GM12878 (cell line): ENCODE measurements around the gene MPP2. TPM values are rescaled to one million over a fixed set of nuclear protein-coding genes. Genes with fewer than 3 reads are reported as not detected.
"Not testable (repeated sequence)": the region's sequence is repeated elsewhere in the genome, so short reads cannot be mapped to it uniquely, and the experiment has no call there.

ENCODE experiments used
- ATAC-seq: fragments of 200-7000 bp; cut with Tn5 transposase; 3 replicates; pipeline ENCODE4 v1.9.1; 2020; ENCODE audit warnings: mild to moderate bottlenecking, moderate library complexity
- BruUV-seq: library from RNA; stranded (reverse); fragments of 400-500 nt; replicated peaks from 2 replicates; lab custom pipeline; 2021; lab: Mats Ljungman, UMichigan
- CTCF ChIA-PET: fragments of 300-600 bp; sonication (Branson Sonifier 250); formaldehyde crosslinking; extraction: SDS; loops from one replicate; lab custom pipeline; 2021; ENCODE audit warnings: inconsistent platforms; lab: Yijun Ruan, JAX
- POLR2A ChIA-PET: fragments of 350-600 bp; formaldehyde crosslinking; extraction: SDS; loops from one replicate; lab custom pipeline; 2021; ENCODE audit warnings: inconsistent platforms; lab: Charles Lee
- RAD21 ChIA-PET: fragments of 300-600 bp; sonication (Branson Sonifier 250); formaldehyde crosslinking; loops from one replicate; lab custom pipeline; 2023; ENCODE audit warnings: antibody characterized with exemption; ENCODE audit not compliant: unreplicated experiment; lab: Charles Lee
- SMC1A ChIA-PET: fragments of 300-600 bp; sonication (Branson Sonifier 250); formaldehyde crosslinking; loops from one replicate; lab custom pipeline; 2023; ENCODE audit not compliant: unreplicated experiment, uncharacterized antibody; lab: Charles Lee
- DNase-seq: peaks from one replicate; pipeline ENCODE4 v3.0.0-alpha.2; 2011; ENCODE audit warnings: low read depth, low spot score
- FAIRE-seq: peaks from 3 replicates; lab custom pipeline; 2011; peaks lifted over from hg19 to GRCh38; lab: Jason Lieb, UNC
- H2AFZ ChIP-seq: 2 replicates; pipeline ENCODE4 v1.6.0; 2011; ENCODE audit warnings: low read depth, low read length, control low read depth; ENCODE audit not compliant: control insufficient read depth
- H3K27ac ChIP-seq: 2 replicates; pipeline ENCODE4 v1.5.1; 2011; ENCODE audit warnings: control low read depth; ENCODE audit not compliant: control insufficient read depth, insufficient read depth
- H3K27me3 ChIP-seq, 2 experiments: replicated peaks in 1 of 2; 2 replicates each; pipeline versions ENCODE4 v1.6.0 to v1.6.1; 2011; ENCODE audit warnings: low read length in 1 of 2; ENCODE audit not compliant: control insufficient read depth in 2 of 2, insufficient read depth in 2 of 2
- H3K36me3 ChIP-seq, 2 experiments: 2 replicates each; pipeline ENCODE4 v1.5.1; 2011; ENCODE audit warnings: low read length in 1 of 2; ENCODE audit not compliant: control insufficient read depth in 2 of 2, insufficient read depth in 2 of 2
- H3K4me1 ChIP-seq: 2 replicates; pipeline ENCODE4 v1.6.1; 2011; ENCODE audit warnings: mild to moderate bottlenecking, low read length, moderate library complexity, mixed read lengths; ENCODE audit not compliant: control insufficient read depth, insufficient read depth
- H3K4me2 ChIP-seq: 2 replicates; pipeline ENCODE4 v1.6.0; 2011; ENCODE audit warnings: control low read depth; ENCODE audit not compliant: control insufficient read depth, insufficient read depth
- H3K4me3 ChIP-seq: fragments of 200-600 bp; sonication (generic); 2 replicates; pipeline ENCODE4 v1.5.1; 2016
- H3K79me2 ChIP-seq: 2 replicates; pipeline ENCODE4 v1.6.0; 2011; ENCODE audit warnings: low read length; ENCODE audit not compliant: control insufficient read depth, insufficient read depth
- H3K9ac ChIP-seq: 2 replicates; pipeline ENCODE4 v1.8.0; 2011; ENCODE audit warnings: low read length, control low read depth, mixed read lengths; ENCODE audit not compliant: control insufficient read depth, insufficient read depth
- H3K9me3 ChIP-seq: replicated peaks from 3 replicates; pipeline ENCODE4 v1.5.1; 2011; ENCODE audit warnings: mild to moderate bottlenecking, low read length; ENCODE audit not compliant: control insufficient read depth, insufficient read depth
- H4K20me1 ChIP-seq: 2 replicates; pipeline ENCODE4 v1.6.0; 2011; ENCODE audit not compliant: control insufficient read depth, insufficient read depth
- ATF7 ChIP-seq: fragments of 450-650 bp; IDR thresholded peaks from 2 replicates; pipeline ENCODE4 v1.6.1; 2016; ENCODE audit warnings: low read depth, mild to moderate bottlenecking
- CBFB ChIP-seq: IDR thresholded peaks from 2 replicates; pipeline ENCODE4 v1.6.1; 2016; ENCODE audit warnings: antibody characterized with exemption, low read depth
- CBX3 ChIP-seq: fragments of 200-600 bp; sonication (generic); IDR thresholded peaks from 2 replicates; pipeline ENCODE4 v1.6.1; 2016; ENCODE audit warnings: low read depth, borderline replicate concordance
- CHD1 ChIP-seq: IDR thresholded peaks from 2 replicates; pipeline ENCODE4 v1.6.1; 2012; ENCODE audit warnings: low read depth, low read length, improper control_type of control experiment
- HDAC6 ChIP-seq: fragments of 200-600 bp; sonication (generic); IDR thresholded peaks from one replicate; pipeline ENCODE4 v1.8.0; 2017; ENCODE audit warnings: antibody characterized with exemption; ENCODE audit not compliant: unreplicated experiment
- IKZF1 ChIP-seq: fragments of 450-650 bp; conservative IDR thresholded peaks from 2 replicates; pipeline ENCODE4 v1.6.1; 2017; ENCODE audit warnings: antibody characterized with exemption, mild to moderate bottlenecking
- IKZF2 ChIP-seq, 2 experiments: fragments of 450-650 bp; IDR thresholded peaks; 2 replicates each; pipeline ENCODE4 v1.6.1; 2017; ENCODE audit warnings: mild to moderate bottlenecking in 2 of 2, moderate library complexity in 2 of 2
- KAT2A ChIP-seq: conservative IDR thresholded peaks from 2 replicates; pipeline ENCODE4 v1.6.1; 2011; ENCODE audit warnings: low read depth, low read length; ENCODE audit not compliant: control insufficient read depth
- NBN ChIP-seq: fragments of 450-650 bp; IDR thresholded peaks from 2 replicates; pipeline ENCODE4 v1.6.1; 2016
- NFYA ChIP-seq: IDR thresholded peaks from 2 replicates; pipeline ENCODE4 v1.6.1; 2011; ENCODE audit warnings: low read depth, mild to moderate bottlenecking, low read length, improper control_type of control experiment, borderline replicate concordance
- NFYB ChIP-seq: IDR thresholded peaks from 2 replicates; pipeline ENCODE4 v1.6.1; 2011; ENCODE audit warnings: low read depth, mild to moderate bottlenecking, low read length, improper control_type of control experiment, moderate library complexity; ENCODE audit not compliant: insufficient read depth
- SKIL ChIP-seq: fragments of 450-650 bp; IDR thresholded peaks from 2 replicates; pipeline ENCODE4 v1.6.1; 2017; ENCODE audit warnings: mild to moderate bottlenecking, low read depth, inconsistent platforms; ENCODE audit not compliant: poor library complexity, severe bottlenecking
- SMAD5 ChIP-seq: IDR thresholded peaks from 2 replicates; pipeline ENCODE4 v1.6.1; 2016; ENCODE audit warnings: antibody characterized with exemption, low read depth
- ZBED1 ChIP-seq: IDR thresholded peaks from 2 replicates; pipeline ENCODE4 v1.6.1; 2016; ENCODE audit warnings: borderline replicate concordance
- ZNF384 ChIP-seq: IDR thresholded peaks from 2 replicates; pipeline ENCODE4 v1.6.1; 2012; ENCODE audit warnings: low read depth, mild to moderate bottlenecking, low read length, improper control_type of control experiment, borderline replicate concordance
- WGBS: methylation state at CpG from one replicate; pipeline ENCODE4 v1.1.6; 2016; ENCODE audit warnings: low lambda C conversion rate; ENCODE audit not compliant: insufficient replicate concordance, insufficient coverage; ENCODE audit errors: missing lambda C conversion rate; 5-methylcytosine and 5-hydroxymethylcytosine counted together
- in situ Hi-C: fragments of 300-500 bp; cut with MboI; formaldehyde crosslinking; loops from 9 replicates; pipeline ENCODE4 v1.14.3; 2018; ENCODE audit warnings: mixed read lengths
- intact Hi-C: fragments of 100-400 bp; cut with micrococcal nuclease; formaldehyde crosslinking; loops from one replicate; pipeline ENCODE4 v1.14.2; 2022; ENCODE audit not compliant: unreplicated experiment
- polyA plus RNA-seq, 11 experiments: library from polyadenylated mRNA; depleted of rRNA in 4 of 11; unstranded in 6 of 11; stranded (reverse) in 5 of 11; fragments of >200 nt; fragmentation: Nextera tagmentation in 4 of 11; fragmentation: Illumina TruSeq in 1 of 11; extraction: Ambion mirVana in 4 of 11; extraction: Trizol in 1 of 11; gene quantifications; 1 replicate in 1 of 11; 2 replicates in 10 of 11; pipeline versions ENCODE4 v1.2.1 to v1.2.3, GENCODE V29; 2011 to 2016; ENCODE audit warnings: inconsistent platforms in 2 of 11, missing spikeins in 2 of 11, low read depth in 1 of 11
- total RNA-seq, 4 experiments: library from RNA; depleted of rRNA in 3 of 4; stranded (reverse); fragments of >200 nt in 3 of 4; fragmentation: Illumina TruSeq in 1 of 4; extraction: Trizol in 1 of 4; gene quantifications; 2 replicates each; pipeline versions ENCODE4 v1.2.1 to v1.2.3, GENCODE V29; 2013 to 2021

MPP2 gene
- total and polyA plus RNA-seq, 10 of the 15 experiments (the other 5 are each of a cell fraction or from before 2014, with no cell fraction given): 0.02 to 0.23 (median 0.15) TPM; not detected in 2

DNA sequence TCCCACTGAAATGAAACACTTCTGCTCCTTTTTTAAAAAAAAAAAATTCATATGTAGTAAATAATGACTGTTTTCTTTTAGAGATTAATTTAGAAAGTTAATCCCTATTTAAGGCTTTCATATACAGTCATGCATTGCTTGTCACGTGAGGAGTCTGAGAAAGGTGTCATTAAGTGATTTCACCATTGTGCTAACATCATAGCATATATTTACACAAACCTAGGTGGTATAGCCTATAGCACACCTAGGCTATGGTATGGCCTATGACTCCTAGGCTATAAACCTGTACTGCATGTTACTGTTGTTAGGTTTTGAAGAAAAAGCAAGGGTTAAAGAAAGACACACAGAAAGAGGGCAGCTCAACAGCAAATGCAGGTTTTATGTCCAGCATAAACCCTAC lies 21.3 kb upstream of the MPP2 start (continued):
- TF ChIP-seq IKZF2 (IDR thresholded peaks at IDR 0.05) (no peak), NBN (no peak)

DNA sequence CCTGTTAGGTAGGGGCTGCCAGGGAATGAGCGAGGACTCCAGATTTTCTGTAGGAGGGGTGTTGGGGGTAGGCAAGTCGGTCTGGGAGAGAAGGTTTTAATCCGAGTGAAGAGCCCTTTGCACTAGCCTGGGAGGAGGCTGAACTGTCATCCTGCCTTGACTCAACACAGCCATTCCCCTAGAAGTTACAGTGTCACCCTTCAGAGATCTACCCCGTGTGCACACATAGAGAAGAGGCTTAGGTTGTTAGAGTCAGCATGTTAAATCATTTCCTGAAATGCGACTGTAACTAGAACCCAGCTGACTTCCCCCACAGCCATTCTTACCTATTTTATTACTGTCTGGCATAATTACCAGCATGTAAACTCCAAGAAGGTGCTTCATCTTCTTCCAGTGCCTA lies 20.6 kb upstream of the MPP2 start:
- in situ Hi-C loops, H3K36me3 ChIP-seq, RAD21 ChIA-PET, H2AFZ ChIP-seq, H3K4me3 ChIP-seq, H4K20me1 ChIP-seq, POLR2A ChIA-PET, SMC1A ChIA-PET, BruUV-seq, H3K9me3 ChIP-seq, H3K79me2 ChIP-seq, H3K9ac ChIP-seq, H3K27me3 ChIP-seq, H3K27ac ChIP-seq, H3K4me2 ChIP-seq, intact Hi-C loops, DNase-seq, H3K4me1 ChIP-seq, FAIRE-seq, ATAC-seq: not testable (repeated sequence)
- CTCF ChIA-PET: interaction anchor here (0.7 to 1.2 kb wide), 2 partner anchors 16 to 18 kb away, joined by 3 to 5 read pairs; no protein-coding TSS in a partner anchor
- WGBS: 14% methylated on average over 5 of the region's 5 CpGs

GRCh38 chr17:43927060-43927864 lies 19.9 kb upstream of the MPP2 start:
- RAD21 ChIA-PET: no interaction called here
- WGBS: 39% methylated on average over 35 of the region's 42 CpGs
- no peak for ATAC-seq
- no peak for FAIRE-seq
- SMC1A ChIA-PET: no interaction called here
- DNase-seq: no peak
- TF ChIP-seq NFYB (no peak), ZNF384 (no peak), CBFB (no peak), ATF7 (no peak), SMAD5 (no peak), KAT2A (no peak), IKZF1 (no peak), CHD1 (no peak), CBX3 (no peak), NFYA (no peak), ZBED1 (no peak), SKIL (no peak), HDAC6 (no peak)
- Histone ChIP-seq H3K27me3 (peaks cover 0 to 5% of the 10 kb centered on the region in 2 experiments; a peak in 2 of 4 replicates), H3K4me2 (no peak overlapping the region), H3K4me3 (no peak overlapping the region), H3K9me3 (no peaks in the 10 kb centered on the region), H3K4me1 (no peaks in the 10 kb centered on the region; the same call in 1 of the 2 replicates), H4K20me1 (no peaks in the 10 kb centered on the region; the same call in 1 of the 2 replicates), H3K36me3 (no peaks in the 10 kb centered on the region), H3K9ac (no peak overlapping the region), H3K27ac (no peak overlapping the region), H2AFZ (no peak overlapping the region), H3K79me2 (no peaks in the 10 kb centered on the region)
- CTCF ChIA-PET: no interaction called here
- in situ Hi-C loops (no loop called here), intact Hi-C loops (no loop called here)
- BruUV-seq: no TSS peak
- POLR2A ChIA-PET: no interaction called here
